ENCODE data around the gene GTF3C4.

DNA sequence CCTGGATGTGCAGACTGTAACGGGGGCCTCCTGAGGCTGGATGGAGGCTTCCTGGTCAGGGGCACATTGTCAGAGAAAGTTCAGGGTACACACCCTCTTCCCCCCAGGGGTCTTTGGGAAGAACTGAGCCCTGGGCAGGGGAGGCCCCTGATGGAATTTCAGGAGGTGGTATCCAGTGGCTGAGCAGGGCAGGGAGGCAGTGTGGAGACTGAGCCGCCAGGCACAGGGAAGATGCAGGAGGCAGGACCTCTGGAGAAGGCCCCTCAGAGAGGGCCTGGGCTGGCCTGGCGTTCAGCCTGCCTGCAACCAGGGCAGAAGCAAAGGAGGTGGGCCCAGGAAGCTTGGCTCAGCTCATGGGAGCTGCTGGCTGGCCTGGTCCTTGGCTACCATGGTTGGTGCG is 53.5 kb downstream of the GTF3C4 start:
- TF ChIP-seq, protein P1, sequence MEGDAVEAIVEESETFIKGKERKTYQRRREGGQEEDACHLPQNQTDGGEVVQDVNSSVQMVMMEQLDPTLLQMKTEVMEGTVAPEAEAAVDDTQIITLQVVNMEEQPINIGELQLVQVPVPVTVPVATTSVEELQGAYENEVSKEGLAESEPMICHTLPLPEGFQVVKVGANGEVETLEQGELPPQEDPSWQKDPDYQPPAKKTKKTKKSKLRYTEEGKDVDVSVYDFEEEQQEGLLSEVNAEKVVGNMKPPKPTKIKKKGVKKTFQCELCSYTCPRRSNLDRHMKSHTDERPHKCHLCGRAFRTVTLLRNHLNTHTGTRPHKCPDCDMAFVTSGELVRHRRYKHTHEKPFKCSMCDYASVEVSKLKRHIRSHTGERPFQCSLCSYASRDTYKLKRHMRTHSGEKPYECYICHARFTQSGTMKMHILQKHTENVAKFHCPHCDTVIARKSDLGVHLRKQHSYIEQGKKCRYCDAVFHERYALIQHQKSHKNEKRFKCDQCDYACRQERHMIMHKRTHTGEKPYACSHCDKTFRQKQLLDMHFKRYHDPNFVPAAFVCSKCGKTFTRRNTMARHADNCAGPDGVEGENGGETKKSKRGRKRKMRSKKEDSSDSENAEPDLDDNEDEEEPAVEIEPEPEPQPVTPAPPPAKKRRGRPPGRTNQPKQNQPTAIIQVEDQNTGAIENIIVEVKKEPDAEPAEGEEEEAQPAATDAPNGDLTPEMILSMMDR (IDR thresholded peaks at IDR 0.05; ENCODE audit: insufficient read depth, low read depth, low read length), result no peak
- no peak for TF ChIP-seq EZH2 (IDR thresholded peaks at IDR 0.05; ENCODE audit: insufficient read depth, low read length)

Measured in astrocyte (in vitro differentiated cells and primary cell).